Tibial artery (tissue), 4 donors: ENCODE results near the gene DNAH6.

Experiments used
- DNase-seq, 2 donors: peaks; one replicate each; pipeline ENCODE4 v3.0.0-alpha.2; 2019
- H3K27ac ChIP-seq, 2 donors: fragments of 200-600 bp; sonication (generic) in 1 of 2; 1 replicate in 1 of 2; 2 replicates in 1 of 2; pipeline ENCODE4 v1.5.1; 2018 to 2019; ENCODE audit warnings: mild to moderate bottlenecking in 1 of 2
- H3K27me3 ChIP-seq, 2 donors: fragments of 200-600 bp; sonication (generic) in 1 of 2; one replicate each; pipeline versions ENCODE4 v1.5.1 to v1.6.0; 2016 to 2019
- H3K36me3 ChIP-seq, 3 donors: fragments of 200-600 bp; sonication (generic) in 2 of 3; one replicate each; pipeline ENCODE4 v1.5.1; 2016 to 2019; ENCODE audit warnings: mild to moderate bottlenecking in 2 of 3
- H3K4me1 ChIP-seq, 4 donors: fragments of 200-600 bp; sonication (generic) in 2 of 4; 1 replicate in 3 of 4; 2 replicates in 1 of 4; pipeline ENCODE4 v1.5.1; 2016 to 2019
- H3K4me3 ChIP-seq, 2 donors: fragments of 200-600 bp; sonication (generic) in 1 of 2; 1 replicate in 1 of 2; 2 replicates in 1 of 2; pipeline ENCODE4 v1.5.1; 2018 to 2019; ENCODE audit warnings: mild to moderate bottlenecking in 2 of 2
- H3K9me3 ChIP-seq, 3 donors: fragments of 200-600 bp; sonication (generic) in 1 of 3; one replicate each; pipeline ENCODE4 v1.5.1; 2016 to 2019
- intact Hi-C: fragments of 100-400 bp; cut with DNase I; formaldehyde crosslinking; loops from one replicate; pipeline ENCODE4 v1.15.0; 2023; ENCODE audit warnings: low total_unique reads
- TF ChIP-seq, protein P1 (sequence below), 2 experiments: fragments of 200-600 bp in 1 of 2; fragments of 450-650 bp in 1 of 2; IDR thresholded peaks; one replicate each; pipeline ENCODE4 v1.5.1; 2017 to 2019; ENCODE audit warnings: antibody characterized with exemption in 2 of 2, mild to moderate bottlenecking in 1 of 2, moderate library complexity in 1 of 2

DNAH6 gene

DNA sequence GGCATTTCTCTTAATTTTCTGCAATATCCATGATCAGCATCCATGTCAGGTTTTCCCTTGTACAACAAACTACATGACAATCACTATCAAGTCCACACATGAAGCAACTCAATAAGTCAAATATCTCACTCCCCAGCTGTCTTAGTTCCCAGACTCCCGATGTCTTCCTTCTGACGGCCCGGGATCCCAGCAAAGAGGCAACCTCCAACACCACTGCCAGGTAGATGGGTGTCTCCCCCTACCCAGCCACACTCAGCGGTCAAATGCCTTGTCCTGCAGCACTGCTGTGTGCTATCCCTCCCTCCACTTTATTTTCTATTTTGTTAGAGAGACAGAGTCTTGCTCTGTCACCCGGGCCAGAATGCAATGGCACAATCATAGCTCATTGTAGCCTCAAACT is 341.3 kb downstream of the DNAH6 start:
- Histone ChIP-seq H3K27me3 (peaks cover 0 to 3% of the 10 kb centered on the region in 2 donors), H3K36me3 (no peaks in the 10 kb centered on the region), H3K27ac (no peak overlapping the region), H3K4me1 (no peaks in the 10 kb centered on the region), H3K4me3 (no peak overlapping the region), H3K9me3 (no peaks in the 10 kb centered on the region)
- intact Hi-C loops: no loop called here
- DNase-seq: no peak
- TF ChIP-seq, protein P1, sequence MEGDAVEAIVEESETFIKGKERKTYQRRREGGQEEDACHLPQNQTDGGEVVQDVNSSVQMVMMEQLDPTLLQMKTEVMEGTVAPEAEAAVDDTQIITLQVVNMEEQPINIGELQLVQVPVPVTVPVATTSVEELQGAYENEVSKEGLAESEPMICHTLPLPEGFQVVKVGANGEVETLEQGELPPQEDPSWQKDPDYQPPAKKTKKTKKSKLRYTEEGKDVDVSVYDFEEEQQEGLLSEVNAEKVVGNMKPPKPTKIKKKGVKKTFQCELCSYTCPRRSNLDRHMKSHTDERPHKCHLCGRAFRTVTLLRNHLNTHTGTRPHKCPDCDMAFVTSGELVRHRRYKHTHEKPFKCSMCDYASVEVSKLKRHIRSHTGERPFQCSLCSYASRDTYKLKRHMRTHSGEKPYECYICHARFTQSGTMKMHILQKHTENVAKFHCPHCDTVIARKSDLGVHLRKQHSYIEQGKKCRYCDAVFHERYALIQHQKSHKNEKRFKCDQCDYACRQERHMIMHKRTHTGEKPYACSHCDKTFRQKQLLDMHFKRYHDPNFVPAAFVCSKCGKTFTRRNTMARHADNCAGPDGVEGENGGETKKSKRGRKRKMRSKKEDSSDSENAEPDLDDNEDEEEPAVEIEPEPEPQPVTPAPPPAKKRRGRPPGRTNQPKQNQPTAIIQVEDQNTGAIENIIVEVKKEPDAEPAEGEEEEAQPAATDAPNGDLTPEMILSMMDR (IDR thresholded peaks at IDR 0.05): no peak

DNA sequence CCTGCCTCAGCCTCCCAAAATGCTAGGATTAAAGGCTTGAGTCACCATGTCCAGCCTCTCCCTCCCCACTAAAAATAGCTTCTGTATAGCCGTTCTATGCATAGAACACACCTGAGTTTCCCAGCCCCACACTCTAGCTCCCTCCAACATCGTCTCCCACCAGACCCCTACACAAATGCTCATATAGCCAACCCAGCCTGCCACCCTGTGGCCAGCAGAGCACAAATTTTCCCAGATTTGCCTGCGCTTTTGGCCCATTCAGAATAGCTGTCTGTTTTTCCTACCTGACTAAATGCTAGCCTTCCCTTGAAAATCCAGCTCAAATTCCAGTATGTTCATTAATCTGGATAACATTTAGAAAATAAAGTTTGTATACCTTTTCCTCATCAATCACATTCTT is 341.8 kb downstream of the DNAH6 start:
- intact Hi-C loops: no loop called here
- peaks cover 0 to 3% of the 10 kb centered on the region in 2 donors for H3K27me3 ChIP-seq
- no peaks in the 10 kb centered on the region for H3K4me1 ChIP-seq
- no peaks in the 10 kb centered on the region for H3K36me3 ChIP-seq
- H3K4me3 ChIP-seq: no peak overlapping the region
- DNase-seq: no peak
- no peak overlapping the region for H3K27ac ChIP-seq
- no peaks in the 10 kb centered on the region for H3K9me3 ChIP-seq
- TF ChIP-seq, protein P1 (IDR thresholded peaks at IDR 0.05): no peak

DNA sequence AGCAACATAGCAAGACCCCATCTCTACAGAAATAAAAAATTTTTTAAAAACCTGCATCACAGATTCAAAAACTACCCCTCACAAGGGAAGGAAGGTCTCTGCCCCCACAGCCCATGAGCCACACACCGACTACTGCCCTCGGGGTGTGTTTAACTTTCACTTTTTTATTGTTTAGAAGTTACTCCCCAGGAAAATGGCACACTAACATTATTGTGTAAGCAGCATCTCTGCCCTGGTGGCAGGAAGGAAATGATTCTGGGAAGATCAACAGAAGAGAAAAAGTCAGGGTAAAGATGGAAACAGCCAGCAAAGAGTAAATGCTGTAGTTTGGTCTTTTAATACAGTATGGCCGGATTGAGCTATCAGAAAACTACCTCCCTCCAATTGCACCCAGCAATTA is 342.6 kb downstream of the DNAH6 start:
- Histone ChIP-seq H3K36me3 (no peaks in the 10 kb centered on the region), H3K9me3 (no peaks in the 10 kb centered on the region), H3K27me3 (peaks cover 0 to 3% of the 10 kb centered on the region in 2 donors), H3K4me3 (no peak overlapping the region), H3K27ac (no peak overlapping the region), H3K4me1 (no peaks in the 10 kb centered on the region)
- TF ChIP-seq, protein P1 (IDR thresholded peaks at IDR 0.05): no peak
- DNase-seq: no peak
- intact Hi-C loops: no loop called here

DNA sequence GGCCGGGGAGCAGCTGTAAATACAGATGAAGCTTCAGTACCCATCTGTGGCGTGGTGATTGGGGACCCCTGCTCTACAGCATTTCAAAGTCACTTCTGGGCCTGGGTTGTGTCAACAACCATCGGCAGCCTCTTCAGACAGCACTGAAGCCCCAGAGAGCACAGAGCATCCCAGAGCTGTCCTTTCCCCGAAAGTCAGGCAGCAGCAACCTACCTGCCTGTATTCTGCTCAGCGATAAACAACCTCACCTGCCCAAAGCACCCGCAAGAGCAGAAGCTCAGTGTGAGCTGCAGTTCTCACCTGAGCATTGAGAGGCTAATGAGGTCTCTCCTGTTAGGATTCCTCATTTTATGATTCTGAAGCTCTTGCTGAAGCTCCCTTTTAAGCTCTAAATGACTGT is 345.2 kb downstream of the DNAH6 start:
- TF ChIP-seq, protein P1 (IDR thresholded peaks at IDR 0.05): no peak
- Histone ChIP-seq H3K9me3 (no peaks in the 10 kb centered on the region), H3K4me1 (no peaks in the 10 kb centered on the region), H3K27me3 (peaks cover 0 to 3% of the 10 kb centered on the region in 2 donors), H3K36me3 (no peaks in the 10 kb centered on the region), H3K4me3 (no peak overlapping the region), H3K27ac (no peak overlapping the region)
- DNase-seq: no peak
- intact Hi-C loops: no loop called here

DNA sequence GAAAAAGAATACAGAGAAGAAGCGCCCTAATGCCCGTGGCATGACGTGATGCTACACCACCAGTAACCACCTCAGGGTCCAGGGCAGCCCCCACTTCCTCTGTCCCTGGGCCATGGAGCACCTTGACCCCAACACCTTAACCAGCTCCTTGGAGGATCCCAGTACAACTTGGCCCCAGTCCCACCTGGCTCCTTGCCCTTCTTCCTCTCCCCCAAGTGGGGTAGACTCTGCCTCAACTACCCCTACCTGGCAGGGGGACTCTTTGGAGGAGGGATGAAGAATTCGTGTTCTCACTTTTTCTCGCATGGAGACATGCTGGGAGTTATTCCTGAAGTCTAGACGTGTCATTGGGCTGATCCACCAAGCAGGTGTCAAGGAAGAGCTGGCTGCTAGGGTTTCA is 345.7 kb downstream of the DNAH6 start:
- peaks cover 0 to 3% of the 10 kb centered on the region in 2 donors for H3K27me3 ChIP-seq
- no peak for DNase-seq
- H3K36me3 ChIP-seq: no peaks in the 10 kb centered on the region
- no peaks in the 10 kb centered on the region for H3K4me1 ChIP-seq
- TF ChIP-seq, protein P1 (IDR thresholded peaks at IDR 0.05): no peak
- H3K9me3 ChIP-seq: no peaks in the 10 kb centered on the region
- no peak overlapping the region for H3K4me3 ChIP-seq
- no peak overlapping the region for H3K27ac ChIP-seq
- intact Hi-C loops: no loop called here

DNA sequence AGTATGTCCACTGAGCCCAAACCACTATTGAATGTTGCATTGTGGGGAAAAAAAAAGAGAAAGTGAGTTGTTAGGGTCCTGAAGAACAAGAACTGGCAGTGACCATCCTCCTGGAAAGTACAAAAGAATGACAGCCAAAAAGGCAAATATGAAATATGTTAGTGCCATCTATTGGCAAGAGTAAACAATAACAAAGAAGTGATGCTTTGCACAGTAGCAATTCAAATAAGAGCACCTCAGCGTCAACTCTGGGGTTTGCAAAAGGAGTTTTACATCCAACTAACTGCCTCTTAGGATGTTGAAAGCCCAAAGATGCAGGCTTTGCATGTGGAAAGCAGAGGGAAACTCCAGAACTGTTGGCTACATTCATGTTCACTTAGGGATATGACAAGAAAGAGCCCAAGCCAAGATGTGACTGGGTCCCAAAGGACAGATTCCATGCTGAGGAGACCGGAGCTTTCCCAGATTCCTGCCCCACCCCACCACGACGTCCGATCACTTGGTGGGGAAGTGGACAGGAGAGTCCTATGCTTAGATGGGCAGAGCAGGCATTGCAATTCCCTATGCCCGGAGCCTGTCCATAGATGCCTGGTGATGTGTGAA is 349.0 kb downstream of the DNAH6 start:
- no peak overlapping the region for H3K27ac ChIP-seq
- H3K4me1 ChIP-seq: no peaks in the 10 kb centered on the region
- H3K4me3 ChIP-seq: no peak overlapping the region
- no peaks in the 10 kb centered on the region for H3K36me3 ChIP-seq
- H3K9me3 ChIP-seq: no peaks in the 10 kb centered on the region
- peaks cover 0 to 3% of the 10 kb centered on the region in 2 donors for H3K27me3 ChIP-seq
- no peak for DNase-seq
- intact Hi-C loops: no loop called here
- TF ChIP-seq, protein P1 (IDR thresholded peaks at IDR 0.05): peak in 1 of 2 experiments; percentile 14
